Bone marrow (tissue), 2 donors: Measurements from ENCODE around the gene NHEJ1.

Experiments used
- DNase-seq, 2 donors: peaks; one replicate each; lab custom pipeline; 2025; lab: John Stamatoyannopoulos, UW

Gene NHEJ1

GRCh38 chr2:219087361-219087760, 73.3 kb downstream of the NHEJ1 start:
- no peak for DNase-seq

GRCh38 chr2:219086196-219086595, 74.4 kb downstream of the NHEJ1 start:
- DNase-seq: no peak

GRCh38 chr2:219084791-219085190, 75.8 kb downstream of the NHEJ1 start:
- no peak for DNase-seq

GRCh38 chr2:219082332-219082958, 78.2 kb downstream of the NHEJ1 start:
- no peak for DNase-seq

GRCh38 chr2:219081701-219082331, 78.8 kb downstream of the NHEJ1 start:
- peak in 1 of 2 donors; percentile 3 for DNase-seq

- no peak for DNase-seq
Observed at GRCh38 chr2:219081096-219081495, 79.5 kb downstream of the NHEJ1 start.

GRCh38 chr2:219079417-219079816, 81.2 kb downstream of the NHEJ1 start:
- no peak for DNase-seq

- DNase-seq: no peak
Observed at GRCh38 chr2:219078951-219079350, 81.7 kb downstream of the NHEJ1 start.

- DNase-seq: no peak
Observed at GRCh38 chr2:219078126-219078525, 82.5 kb downstream of the NHEJ1 start.

- no peak for DNase-seq
Observed at GRCh38 chr2:219076253-219076652, 84.4 kb downstream of the NHEJ1 start.

- DNase-seq: no peak
Observed at GRCh38 chr2:219073413-219074129, 87.0 kb downstream of the NHEJ1 start.

GRCh38 chr2:219072741-219073250, 87.8 kb downstream of the NHEJ1 start:
- DNase-seq: no peak

GRCh38 chr2:219071131-219071816, 89.3 kb downstream of the NHEJ1 start:
- DNase-seq: no peak

GRCh38 chr2:219065484-219065883, 95.1 kb downstream of the NHEJ1 start:
- no peak for DNase-seq

GRCh38 chr2:219062081-219062480, 98.5 kb downstream of the NHEJ1 start:
- no peak for DNase-seq

GRCh38 chr2:219060821-219061791, 99.5 kb downstream of the NHEJ1 start, which contains the start of gene IHH:
Gene IHH, minus strand, starts transcription at chr2:219060921. Its CDS starts 454 bp downstream, at chr2:219060467.
- DNase-seq: no peak

GRCh38 chr2:219059725-219060682, 100.6 kb downstream of the NHEJ1 start:
- no peak for DNase-seq

- no peak for DNase-seq
Observed at GRCh38 chr2:219059375-219059724, 101.3 kb downstream of the NHEJ1 start.

- DNase-seq: no peak
Observed at GRCh38 chr2:219058541-219059374, 101.9 kb downstream of the NHEJ1 start.
